GM12878 (cell line): ENCODE data around the gene OTOG.

Experiments
- CEBPZ ChIP-seq: fragments of 150-350 bp; IDR thresholded peaks from 2 replicates; pipeline ENCODE4 v1.6.1; 2016; ENCODE audit warnings: low read depth, low read length
- CREB1 ChIP-seq: IDR thresholded peaks from 2 replicates; pipeline ENCODE4 v1.6.1; 2012; ENCODE audit warnings: low read depth, mild to moderate bottlenecking, inconsistent platforms
- CTCF ChIP-seq, 3 experiments: IDR thresholded peaks in 2 of 3; conservative IDR thresholded peaks in 1 of 3; 2 replicates each; pipeline ENCODE4 v1.5.1; 2011; ENCODE audit warnings: low read depth in 3 of 3, low read length in 3 of 3, mild to moderate bottlenecking in 3 of 3, control low read depth in 2 of 3, moderate library complexity in 2 of 3, inconsistent platforms in 1 of 3, mixed read lengths in 1 of 3; ENCODE audit not compliant: control insufficient read depth in 2 of 3, insufficient read depth in 1 of 3; ENCODE audit errors: extremely low read depth in 1 of 3
- GATAD2B ChIP-seq: fragments of 450-650 bp; conservative IDR thresholded peaks from 2 replicates; pipeline ENCODE4 v1.6.1; 2017; ENCODE audit warnings: low read depth, mild to moderate bottlenecking, moderate library complexity
- POU2F2 ChIP-seq: IDR thresholded peaks from 3 replicates; pipeline ENCODE4 v1.6.1; 2011; ENCODE audit warnings: low read depth, mild to moderate bottlenecking, low read length, borderline replicate concordance
- ZNF274 ChIP-seq: IDR thresholded peaks from one replicate; pipeline ENCODE4 v1.8.0; 2011; ENCODE audit not compliant: insufficient read length, insufficient read depth

- TF ChIP-seq POU2F2 (no peak), GATAD2B (no peak), CEBPZ (no peak), CTCF (IDR thresholded peaks at IDR 0.05 in 2 of 3, conservative IDR thresholded peaks at IDR 0.05 in 1 of 3; ENCODE audit: control insufficient read depth in 2 of 3, extremely low read depth in 1 of 3, insufficient read depth in 1 of 3, low read depth in 3 of 3, low read length in 3 of 3) (no peak), CREB1 (no peak), ZNF274 (no peak)
These were observed 54.6 kb downstream of the OTOG start for GRCh38 chr11:17601676-17602075.
